Measurements from ENCODE around the gene CAPN6.

Gene CAPN6, protein sequence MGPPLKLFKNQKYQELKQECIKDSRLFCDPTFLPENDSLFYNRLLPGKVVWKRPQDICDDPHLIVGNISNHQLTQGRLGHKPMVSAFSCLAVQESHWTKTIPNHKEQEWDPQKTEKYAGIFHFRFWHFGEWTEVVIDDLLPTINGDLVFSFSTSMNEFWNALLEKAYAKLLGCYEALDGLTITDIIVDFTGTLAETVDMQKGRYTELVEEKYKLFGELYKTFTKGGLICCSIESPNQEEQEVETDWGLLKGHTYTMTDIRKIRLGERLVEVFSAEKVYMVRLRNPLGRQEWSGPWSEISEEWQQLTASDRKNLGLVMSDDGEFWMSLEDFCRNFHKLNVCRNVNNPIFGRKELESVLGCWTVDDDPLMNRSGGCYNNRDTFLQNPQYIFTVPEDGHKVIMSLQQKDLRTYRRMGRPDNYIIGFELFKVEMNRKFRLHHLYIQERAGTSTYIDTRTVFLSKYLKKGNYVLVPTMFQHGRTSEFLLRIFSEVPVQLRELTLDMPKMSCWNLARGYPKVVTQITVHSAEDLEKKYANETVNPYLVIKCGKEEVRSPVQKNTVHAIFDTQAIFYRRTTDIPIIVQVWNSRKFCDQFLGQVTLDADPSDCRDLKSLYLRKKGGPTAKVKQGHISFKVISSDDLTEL

DNA sequence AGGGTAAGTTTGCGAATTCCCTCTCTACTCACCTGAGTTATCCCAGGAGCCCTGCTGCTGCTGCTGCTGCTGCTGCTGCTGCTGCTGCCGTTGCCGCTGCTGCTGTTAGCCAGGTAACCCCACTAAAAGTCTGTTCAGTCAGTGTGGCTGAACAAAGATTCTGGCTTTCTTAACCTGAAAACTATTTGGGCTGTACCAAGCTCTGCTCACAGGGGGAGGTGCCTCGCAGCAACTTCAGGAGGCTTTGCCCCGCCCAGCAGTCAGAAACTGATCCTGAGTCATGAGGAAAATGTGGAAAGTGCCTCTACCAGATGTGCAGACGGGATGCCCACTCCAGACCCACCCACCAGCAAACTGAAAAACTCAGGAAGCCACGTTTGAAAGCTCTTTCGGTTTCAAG is at the start of gene CAPN6:
Gene CAPN6, minus strand, starts transcription at position 145 of the 400 bp plus-strand sequence. CDS start 6,547 bp downstream, outside the sequence.
- DNase-seq: no peak

DNA sequence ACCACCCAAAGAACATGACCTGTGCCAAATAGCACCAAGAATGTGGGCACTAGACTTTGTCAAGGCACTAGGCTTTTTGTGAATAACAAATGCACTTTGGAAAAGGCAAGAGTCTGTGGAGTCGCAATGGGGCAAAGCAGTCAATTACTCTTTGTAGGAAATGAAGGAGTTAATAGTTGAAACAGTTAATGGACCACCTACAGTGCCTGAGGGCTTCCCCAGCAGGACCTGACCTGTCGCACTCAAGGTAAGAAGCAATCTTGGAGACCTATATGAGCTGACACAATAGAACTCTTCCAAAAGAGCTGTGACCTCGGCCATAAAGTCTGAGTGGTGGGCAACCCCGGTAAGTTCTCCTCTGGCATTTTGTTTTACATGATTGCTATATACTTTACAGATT is 49.2 kb upstream of the CAPN6 start:
- no peak for DNase-seq

DNA sequence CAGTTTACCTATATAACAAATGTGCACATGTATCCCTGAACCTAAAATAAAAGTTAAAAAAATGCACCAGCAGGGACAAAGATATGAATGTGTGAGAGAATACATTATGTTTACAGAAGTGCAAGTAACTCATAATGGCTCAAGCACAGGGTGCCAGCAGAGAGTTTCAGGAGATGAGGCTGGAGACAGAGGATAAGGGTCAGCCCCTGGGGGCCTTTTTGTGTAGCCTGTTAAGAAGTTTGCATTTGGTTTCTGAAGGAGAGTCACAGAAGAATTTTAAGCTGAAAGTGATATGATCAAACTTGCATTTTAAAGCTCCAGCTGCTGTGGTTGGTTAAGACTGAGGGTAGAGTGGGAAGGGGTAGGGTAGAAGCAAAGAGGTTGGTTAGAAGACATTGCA is 48.6 kb upstream of the CAPN6 start:
- DNase-seq: no peak

DNA sequence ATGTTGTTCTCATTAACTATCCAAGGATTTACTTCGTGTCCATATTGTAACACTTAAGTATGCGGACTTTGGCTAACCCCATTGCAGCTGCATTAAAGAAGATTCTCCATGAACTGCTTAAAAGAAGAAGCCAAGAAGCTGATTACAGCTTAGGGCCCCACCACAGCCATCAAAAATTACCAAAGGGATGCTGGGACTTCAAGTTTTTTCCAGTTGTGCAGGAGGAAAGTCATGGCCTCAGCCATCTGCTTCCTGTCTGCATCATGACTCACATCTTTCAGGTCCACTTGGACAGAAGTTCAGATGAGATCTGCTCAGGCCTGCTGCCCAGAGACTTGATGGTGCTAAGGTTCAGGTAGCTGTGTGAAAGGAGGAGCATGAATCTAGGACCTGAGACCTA is 38.8 kb upstream of the CAPN6 start:
- DNase-seq: no peak

DNA sequence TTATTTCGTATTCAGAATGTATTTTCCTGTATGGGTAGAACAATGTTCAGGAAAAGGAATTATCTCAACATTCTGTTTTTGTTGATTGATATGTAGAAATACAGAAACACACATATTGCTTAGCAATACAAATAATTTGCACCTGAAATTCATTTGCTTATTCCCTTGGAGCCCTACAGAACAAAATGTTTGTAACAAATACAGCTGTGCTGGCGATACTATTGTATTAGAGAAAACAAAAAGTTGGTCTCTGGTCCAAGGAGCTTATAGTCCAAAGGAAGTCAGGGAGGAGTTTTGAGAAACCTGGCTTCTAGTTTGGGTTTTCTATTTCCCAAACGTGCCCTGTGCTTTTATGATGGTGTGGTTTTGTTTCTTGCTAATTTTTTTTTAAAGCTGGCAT is 37.8 kb upstream of the CAPN6 start:
- DNase-seq: no peak

DNA sequence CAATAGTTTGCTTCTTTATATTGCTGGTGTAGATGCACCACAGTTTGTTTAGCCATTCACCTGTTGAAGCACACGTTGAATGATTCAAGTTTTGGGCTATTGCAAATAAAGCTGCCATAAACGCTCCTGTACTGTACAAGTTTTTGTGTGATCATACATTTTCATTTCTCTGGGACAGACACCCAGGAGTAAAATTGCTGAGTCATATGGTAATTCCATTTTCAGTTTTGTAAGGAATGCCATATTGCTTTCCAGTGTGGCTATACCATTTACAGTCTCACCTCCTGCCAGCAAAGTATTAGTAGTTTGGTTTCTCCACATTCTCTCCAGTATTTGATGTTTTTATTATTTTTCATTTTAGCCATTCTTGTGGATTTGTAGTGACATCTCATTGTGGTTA is 32.0 kb upstream of the CAPN6 start:
- no peak for DNase-seq

DNA sequence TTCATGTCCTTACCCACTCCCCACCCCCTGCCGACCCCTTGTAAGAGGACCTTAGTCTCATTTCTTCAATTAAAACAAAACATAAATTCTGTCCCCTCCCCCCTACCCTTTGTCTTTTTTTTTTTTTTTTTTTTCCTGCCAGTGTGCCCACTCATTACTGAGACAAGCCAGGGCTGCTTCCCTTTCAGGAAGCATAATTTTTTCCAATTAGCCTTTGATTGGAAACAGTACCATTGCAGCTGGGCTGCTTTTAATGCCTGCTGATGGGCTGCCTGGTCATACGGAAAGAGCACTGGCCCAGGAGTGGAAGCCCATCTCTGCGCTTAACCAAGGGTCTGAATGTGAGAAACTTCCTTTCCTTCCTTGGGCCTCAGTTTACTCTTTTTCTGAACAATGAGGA is 18.6 kb upstream of the CAPN6 start:
- no peak for DNase-seq

DNA sequence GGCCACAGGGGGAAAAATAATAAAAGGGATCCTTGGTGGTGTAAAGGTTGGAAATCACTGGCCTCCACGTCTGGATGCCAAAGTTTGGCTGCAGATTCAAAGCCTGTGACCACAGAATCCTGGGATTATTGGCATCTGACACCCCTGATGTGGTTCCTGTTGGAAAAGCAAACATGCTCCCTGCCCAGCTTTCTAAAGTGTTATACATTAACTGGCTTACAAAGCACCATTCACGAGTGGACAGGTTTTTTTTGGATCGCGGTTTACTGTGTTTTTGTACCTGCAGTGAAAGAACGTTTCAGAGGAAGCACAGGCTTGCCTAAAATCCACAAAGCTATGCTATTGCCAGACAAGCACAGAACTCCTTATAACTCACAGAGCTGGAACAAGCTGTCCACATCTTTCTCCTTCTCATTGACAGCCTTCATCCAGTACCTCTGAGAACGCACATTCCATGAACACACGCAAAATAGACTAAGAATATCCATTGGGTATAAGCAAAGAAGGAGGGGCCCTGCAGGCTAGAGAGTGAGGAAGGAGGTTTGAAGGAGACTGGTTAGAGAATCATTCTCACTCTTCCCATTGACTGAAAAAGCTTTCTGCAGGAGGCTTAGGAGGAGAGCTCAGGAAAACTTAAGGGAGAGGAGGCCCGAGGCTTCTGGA is 14.5 kb upstream of the CAPN6 start:
- no peak for DNase-seq

DNA sequence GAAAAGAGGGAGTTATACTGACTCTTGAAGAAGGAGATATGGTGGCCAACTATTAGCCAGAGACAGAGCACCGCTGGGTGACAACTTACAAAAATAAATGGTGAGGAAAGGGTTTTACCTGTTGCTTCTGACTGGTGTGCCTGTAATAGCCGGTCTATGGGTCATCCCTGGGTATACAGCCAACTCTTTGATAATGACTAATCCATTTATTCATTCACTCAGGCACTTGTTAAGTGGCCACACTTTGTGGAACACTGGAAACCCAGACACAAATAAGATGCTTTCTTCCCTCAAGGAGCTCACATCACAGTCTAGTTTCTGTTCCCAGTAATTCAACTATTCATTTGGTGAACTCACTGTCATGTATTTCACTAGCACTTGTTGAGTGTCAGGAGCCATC is 13.2 kb upstream of the CAPN6 start:
- no peak for DNase-seq

DNA sequence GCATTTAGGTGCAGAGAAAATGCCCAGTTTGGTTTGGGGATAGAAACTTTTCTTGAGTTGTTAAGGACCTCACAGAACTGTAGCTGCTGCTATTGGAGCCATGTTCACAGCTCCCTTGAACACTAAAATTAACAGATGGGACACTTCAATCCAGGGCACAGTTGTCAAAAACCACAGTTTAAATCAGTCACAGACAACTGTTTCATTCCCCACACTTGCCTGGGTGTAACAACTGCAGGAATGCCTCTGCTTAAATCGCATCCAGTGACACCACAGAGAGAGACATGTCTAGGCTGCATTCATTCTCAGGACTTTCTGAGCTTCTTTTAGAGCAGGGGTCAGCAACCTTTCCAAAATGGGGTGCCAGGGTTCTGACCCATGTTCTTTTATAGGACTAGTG is 12.7 kb upstream of the CAPN6 start:
- no peak for DNase-seq

DNA sequence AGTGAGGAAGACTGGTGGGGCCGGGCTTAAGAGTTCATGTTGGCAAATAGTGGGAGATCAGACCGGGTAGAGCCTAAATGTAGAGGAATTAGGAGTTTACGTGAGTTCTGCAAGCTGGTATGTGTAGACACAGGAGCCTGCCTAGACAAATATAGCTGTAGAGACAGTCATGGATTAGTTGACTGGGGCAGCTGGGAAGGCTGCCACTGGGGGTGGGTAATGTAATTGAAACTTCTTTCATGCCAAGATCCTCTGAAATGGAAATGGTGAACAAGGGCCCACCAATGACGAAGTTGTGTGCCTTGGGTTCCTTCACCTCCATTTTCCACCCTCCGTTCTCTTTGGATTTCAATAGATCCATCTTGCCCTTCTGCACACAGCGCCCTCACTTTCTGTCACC is 11.9 kb upstream of the CAPN6 start:
- no peak for DNase-seq

DNA sequence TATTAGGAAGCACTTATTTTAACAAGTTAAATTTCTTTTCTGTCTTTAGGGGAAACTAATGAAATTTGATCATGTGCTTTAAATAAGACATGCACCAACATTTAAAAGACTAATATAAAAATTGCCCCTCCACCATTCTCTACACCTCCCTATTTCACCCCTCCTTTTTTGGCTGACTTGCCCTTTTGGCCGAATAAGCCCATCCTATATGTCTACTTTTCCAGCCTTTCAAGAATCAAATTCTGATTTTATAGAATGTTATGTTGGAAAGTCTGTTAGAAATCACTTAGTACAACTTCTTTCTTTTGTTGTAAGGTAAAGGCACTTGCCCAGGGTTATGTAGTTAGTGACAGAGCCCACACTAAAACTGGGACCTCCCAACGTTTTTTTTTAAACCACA is 1.8 kb downstream of the CAPN6 start:
- DNase-seq: no peak

DNA sequence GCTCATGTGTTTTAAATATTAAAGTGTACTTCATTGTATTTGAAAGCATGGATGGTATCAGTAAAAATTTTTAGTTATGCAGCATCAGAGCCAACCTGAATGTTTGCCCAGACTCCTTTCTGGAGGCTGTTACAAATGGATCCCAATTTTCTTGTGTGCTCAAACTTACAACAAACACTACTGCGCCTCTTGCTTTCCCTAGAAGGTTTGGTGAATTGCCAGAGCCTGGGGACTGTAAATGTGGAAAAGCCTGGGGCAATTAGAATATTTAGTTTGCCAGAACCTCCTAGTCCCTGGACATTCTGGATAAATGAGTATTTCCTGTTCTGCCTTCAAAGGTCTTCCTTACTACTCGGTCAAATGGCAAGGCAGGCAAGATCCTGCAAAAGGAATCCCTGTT is 4.8 kb downstream of the CAPN6 start:
- no peak for DNase-seq

DNA sequence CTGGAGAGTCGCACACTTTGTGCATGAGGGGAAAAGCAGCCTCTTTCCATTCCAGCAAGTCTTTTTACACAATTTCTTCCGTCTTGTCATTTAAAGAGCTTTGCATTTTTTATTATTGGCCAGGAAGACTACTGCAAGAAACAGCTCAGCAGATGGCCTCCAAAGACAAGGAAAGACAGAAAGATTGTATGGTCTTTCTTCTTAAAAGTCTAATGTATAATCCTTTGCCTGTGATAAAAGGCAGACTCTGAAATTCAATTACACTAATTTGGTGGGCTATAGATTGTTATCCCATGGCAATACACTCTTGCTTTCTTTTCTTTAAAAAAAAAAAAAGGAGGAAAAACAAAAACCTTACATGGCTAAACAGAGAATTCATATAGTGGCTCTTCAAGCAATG is 5.9 kb downstream of the CAPN6 start:
- DNase-seq: no peak

DNA sequence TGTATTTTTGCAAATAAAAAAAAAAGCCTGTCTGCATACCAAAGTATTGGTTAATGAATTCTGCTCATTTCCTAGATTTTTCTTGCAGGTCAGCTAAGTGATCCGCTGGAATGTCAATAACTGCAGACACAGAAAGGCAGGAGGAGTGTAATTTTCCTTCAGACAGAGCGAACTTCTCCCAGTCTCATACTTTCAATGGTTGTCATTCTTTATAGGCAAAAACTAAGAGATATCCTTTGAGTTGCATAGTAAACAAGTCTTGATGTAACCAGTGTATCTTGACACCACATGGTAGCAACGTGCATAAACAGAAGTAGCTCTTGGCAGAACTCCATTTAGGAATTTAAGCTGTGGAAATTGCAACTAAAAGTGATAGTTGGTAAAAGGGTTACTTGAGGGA is 8.2 kb downstream of the CAPN6 start:
- DNase-seq: no peak

DNA sequence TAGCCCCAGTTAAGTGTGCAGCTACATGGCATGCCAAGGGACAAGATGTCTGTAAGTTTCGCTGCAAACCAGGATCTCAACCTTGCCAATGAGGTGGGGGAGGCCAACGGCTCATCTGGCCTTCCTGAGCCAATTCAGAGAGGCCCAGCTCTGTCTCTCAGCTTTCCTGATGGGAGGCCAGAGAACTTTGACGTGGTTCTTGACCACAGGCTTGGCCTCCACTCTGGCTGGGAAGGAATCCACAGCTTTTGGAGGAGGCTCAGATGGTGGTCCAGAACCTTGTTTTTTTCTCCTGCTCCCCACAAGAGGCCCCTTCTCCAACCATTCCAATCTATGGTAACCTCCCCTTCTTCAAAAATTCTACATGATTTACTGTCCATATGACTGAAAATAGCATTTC is 9.8 kb downstream of the CAPN6 start:
- DNase-seq: no peak

DNA sequence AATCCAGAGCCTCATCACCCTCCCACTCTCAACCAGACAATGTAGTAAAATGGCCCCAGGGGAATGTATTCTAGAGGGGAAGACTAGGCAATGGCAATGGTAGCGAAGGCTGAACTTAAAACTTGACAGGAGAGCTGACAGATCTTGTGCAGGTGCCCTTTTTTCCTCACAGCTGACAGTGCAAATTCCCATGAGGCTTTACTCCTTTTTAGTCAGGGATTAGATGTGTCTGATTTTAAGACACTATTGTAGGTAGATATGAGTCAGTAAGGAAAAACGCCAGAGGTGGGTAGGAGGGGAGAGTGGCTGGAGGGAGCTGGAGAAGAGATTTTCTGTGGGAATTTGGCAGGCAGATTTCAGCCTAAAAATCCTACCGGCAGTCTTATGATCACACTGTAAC is 10.7 kb downstream of the CAPN6 start:
- no peak for DNase-seq

DNA sequence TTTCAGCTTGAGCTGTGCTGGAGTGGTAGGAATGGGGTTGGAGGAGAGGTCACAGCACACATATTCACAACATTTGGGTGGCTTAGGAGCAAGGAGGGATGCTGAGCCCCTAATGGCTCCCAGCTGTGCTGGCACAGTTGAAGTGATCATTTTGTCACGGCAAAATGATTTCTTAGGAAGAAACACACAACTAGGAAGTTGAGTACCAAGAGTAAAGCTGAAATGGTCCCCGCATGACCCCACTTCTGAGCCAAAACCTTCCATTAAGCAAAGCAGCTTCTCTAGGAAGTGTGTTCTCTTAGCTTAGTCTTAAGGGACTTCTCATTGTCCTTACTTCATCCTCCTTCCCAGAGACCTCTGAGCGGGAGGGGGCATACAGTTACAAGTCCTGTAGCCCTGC is 12.6 kb downstream of the CAPN6 start:
- DNase-seq: no peak

DNA sequence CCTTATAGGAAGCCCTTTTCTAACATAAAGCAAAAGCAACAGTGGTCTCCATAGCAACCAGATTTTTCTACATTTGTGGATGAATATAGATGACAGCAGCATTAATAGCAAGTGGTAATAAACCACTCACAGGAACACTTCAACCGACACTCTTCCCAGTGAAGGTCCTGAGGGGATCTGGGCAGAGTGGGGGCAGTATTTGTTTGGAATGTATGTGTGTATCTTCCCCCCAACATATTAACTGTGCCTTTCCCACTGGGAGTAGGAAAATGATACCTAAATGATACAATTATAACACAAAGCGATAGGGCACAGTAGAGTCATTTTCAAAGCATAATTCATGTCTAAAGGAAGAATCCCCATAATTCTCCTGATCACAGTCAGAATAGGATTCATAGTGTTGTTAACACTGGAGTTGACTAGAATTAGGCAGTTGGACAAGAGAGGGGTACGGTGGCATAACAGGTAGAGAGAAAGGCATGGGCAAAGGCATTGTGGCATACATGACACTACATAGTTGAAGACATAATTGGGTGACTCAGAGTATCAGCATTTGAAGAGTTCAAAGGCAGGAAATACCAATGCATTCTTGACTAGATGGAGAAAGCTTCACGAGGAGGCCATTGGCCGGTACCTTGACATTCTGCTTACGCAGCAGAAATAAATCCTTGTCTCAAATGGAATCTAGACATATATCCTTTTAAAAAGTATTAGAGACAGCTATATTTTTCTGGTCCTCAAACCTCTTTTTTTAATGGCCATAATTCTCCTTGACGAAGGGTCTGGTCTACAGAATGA is 15.2 kb downstream of the CAPN6 start:
- DNase-seq: no peak

DNA sequence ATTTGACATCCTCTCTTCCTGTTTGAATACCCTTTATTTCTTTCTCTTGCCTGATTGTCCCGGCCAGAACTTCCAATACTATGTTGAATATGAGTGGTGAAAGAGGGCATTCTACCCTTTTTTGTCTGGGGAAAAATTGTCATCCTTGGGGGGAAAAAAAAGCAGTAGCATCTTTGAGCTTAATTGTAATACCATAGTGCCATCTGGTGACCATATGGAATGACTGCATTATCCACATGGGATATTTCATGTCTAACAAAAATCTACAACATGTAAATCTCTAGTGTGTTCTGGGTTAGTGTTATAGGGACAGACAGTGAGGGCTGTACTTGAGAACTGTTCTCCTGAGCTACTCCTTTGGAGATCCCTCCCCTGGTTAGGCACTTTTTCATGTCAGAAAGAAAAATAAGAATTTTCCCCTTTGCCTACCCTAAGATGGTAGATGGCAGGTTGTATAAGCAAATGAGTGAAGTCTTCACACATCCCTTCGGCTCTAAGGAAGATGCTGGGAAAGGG is 26.0 kb downstream of the CAPN6 start:
- peak; percentile 9 for DNase-seq

DNA sequence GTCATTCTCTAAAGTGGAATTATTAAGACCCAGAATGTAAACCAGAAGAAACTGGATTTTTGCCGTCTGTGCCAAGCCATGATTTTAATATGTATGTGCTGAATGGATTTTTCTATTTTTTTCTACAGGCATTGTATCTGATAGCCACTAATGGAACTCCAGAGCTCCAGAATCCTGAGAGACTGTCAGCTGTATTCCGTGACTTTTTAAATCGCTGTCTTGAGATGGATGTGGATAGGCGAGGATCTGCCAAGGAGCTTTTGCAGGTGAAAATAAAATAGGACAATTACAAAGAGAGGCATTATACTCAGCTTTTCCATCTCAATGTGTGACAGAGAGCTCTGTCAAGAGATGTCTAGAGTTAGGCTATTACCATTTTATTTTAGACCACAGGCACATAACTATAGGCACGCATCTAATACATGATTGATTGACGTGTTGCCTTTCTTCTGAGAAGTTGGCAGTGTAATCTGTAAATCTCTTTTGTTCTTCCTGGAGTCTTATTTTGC is 53.9 kb downstream of the CAPN6 start:
- no peak for DNase-seq

DNA sequence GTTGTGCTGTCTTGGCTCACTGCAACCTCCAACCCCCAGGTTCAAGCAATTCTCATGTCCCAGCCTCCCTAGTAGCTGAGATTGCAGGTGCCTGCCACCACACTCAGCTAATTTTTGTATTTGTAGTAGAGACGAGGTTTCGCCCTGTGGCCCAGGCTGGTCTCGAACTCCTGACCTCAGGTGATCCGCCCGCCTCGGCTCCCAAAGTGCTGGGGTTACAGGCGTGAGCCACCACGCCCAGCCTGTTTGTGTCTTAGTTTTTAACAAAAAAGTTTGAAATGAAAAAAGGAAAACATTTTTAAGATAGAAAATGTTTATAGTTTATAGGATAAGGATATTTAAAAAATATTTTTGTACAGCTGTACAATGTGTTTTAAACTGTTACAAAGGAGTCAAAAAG is 62.4 kb downstream of the CAPN6 start:
- no peak for DNase-seq

DNA sequence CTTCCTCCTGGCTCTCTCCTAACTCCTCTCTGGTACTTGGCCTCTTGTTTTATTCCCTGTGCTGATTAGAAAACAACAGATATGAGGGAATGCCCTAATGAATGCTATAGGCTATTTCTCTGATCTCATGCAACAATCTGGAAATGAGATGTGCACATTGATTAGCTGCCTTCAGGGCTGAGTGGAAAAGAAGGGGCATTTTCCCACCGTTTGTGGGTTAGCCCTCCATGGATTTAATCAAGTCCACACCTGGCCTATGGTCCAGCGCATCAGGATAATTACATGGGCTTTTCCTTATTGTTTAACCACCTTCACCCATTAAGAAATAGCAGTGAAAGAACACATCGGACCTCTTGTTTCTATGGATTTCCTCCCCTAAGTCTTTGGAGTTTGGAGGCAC is 70.0 kb downstream of the CAPN6 start:
- no peak for DNase-seq

Measured in CD4-positive, alpha-beta T cell treated with Interleukin-17A for 1 hour (primary cell).